Keratinocyte (primary cell): ENCODE data around the gene ADRM1.

Experiments used
- CTCF ChIP-seq, 3 experiments: IDR thresholded peaks in 1 of 3; conservative IDR thresholded peaks in 1 of 3; optimal IDR thresholded peaks in 1 of 3; 2 replicates in 2 of 3; 3 replicates in 1 of 3; pipeline versions ENCODE3 to v1.5.1; 2011; ENCODE audit warnings: low read length in 3 of 3, mild to moderate bottlenecking in 3 of 3, moderate library complexity in 2 of 3, control low read depth in 1 of 3, inconsistent platforms in 1 of 3; ENCODE audit not compliant: insufficient read depth in 2 of 3; ENCODE audit errors: extremely low read depth in 1 of 3
- EZH2 ChIP-seq: IDR thresholded peaks from one replicate; pipeline ENCODE4 v1.6.1; 2012; ENCODE audit warnings: inconsistent platforms, mild to moderate bottlenecking, low read length, moderate library complexity

- TF ChIP-seq CTCF (optimal IDR thresholded peaks at IDR 0.05 in 1 of 3, IDR thresholded peaks at IDR 0.05 in 1 of 3, conservative IDR thresholded peaks at IDR 0.05 in 1 of 3; ENCODE audit: extremely low read depth in 1 of 3, insufficient read depth in 2 of 3, low read length in 3 of 3) (no peak), EZH2 (no peak)
These were observed 10.9 kb downstream of the ADRM1 start for GRCh38 chr20:62313460-62314338.
